Activated T-helper 1 cell treated with anti-CD3 and anti-CD28 coated beads, Interleukin-12 subunit alpha, Interleukin-12 subunit beta, Interleukin-2, Interleukin-4 antibody, amounts not matched to agents 30 ng/mL and 10 ng/mL and 1 ng/mL, durations not matched to agents 14 hours and 24 hours and 36 hours (primary cell): Measurements from ENCODE around the gene C1orf198. TPM values are rescaled to one million over a fixed set of nuclear protein-coding genes. Genes with fewer than 3 reads are reported as not detected.

ENCODE experiments used
- DNase-seq: peaks from one replicate; pipeline ENCODE4 v3.0.0; 2021; ENCODE audit warnings: low spot score
- H3K27ac Mint-ChIP-seq: one replicate; pipeline ENCODE4 v1.8.0; 2021; ENCODE audit warnings: mild to moderate bottlenecking, mixed read lengths
- H3K27me3 Mint-ChIP-seq: one replicate; pipeline ENCODE4 v1.8.0; 2022; ENCODE audit warnings: mild to moderate bottlenecking, moderate library complexity, mixed read lengths; ENCODE audit not compliant: insufficient read depth
- H3K36me3 Mint-ChIP-seq: one replicate; pipeline ENCODE4 v1.8.0; 2021; ENCODE audit warnings: low read depth, mixed read lengths
- H3K4me1 Mint-ChIP-seq: one replicate; pipeline ENCODE4 v1.8.0; 2021; ENCODE audit warnings: low read depth, mixed read lengths
- H3K4me3 Mint-ChIP-seq: one replicate; pipeline ENCODE4 v1.8.0; 2021; ENCODE audit warnings: mild to moderate bottlenecking, moderate library complexity, mixed read lengths
- H3K9me3 Mint-ChIP-seq: one replicate; pipeline ENCODE4 v1.8.0; 2021; ENCODE audit warnings: mixed read lengths
- intact Hi-C: fragments of 100-400 bp; cut with micrococcal nuclease; formaldehyde crosslinking; loops from one replicate; pipeline ENCODE4 v1.15.1; 2024
- total RNA-seq: library from RNA; stranded (reverse); gene quantifications from 2 replicates; pipeline ENCODE4 v1.2.3, GENCODE V29; 2022

C1orf198 gene
- total RNA-seq, 1 donor from 2014 or later, result 14.6 TPM

DNA sequence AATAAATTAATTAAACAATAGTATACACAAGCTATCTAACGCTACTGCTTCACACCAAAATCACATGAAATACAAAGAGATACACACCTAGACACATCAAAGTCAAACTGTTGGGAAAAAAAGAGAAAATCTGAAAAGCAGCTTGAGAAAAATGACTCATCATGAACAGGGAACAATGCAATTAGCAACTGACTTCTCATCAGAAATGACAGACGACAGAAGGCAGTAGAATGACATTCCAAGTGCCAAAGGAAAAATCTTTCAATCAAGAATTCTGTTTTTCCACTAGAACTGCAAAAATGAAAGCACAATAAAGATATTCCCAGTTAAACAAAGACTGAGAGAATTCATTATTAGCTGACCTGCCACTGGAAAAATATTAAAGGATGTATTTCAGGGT is 63.9 kb downstream of the C1orf198 start:
- Mint-ChIP-seq H3K4me1 (no peaks in the 10 kb centered on the region), H3K27me3 (peaks cover 2% of the 10 kb centered on the region), H3K36me3 (peaks cover 2% of the 10 kb centered on the region), H3K4me3 (no peak overlapping the region), H3K9me3 (no peaks in the 10 kb centered on the region), H3K27ac (no peak overlapping the region)
- intact Hi-C loops, result no loop called here
- no peak for DNase-seq

DNA sequence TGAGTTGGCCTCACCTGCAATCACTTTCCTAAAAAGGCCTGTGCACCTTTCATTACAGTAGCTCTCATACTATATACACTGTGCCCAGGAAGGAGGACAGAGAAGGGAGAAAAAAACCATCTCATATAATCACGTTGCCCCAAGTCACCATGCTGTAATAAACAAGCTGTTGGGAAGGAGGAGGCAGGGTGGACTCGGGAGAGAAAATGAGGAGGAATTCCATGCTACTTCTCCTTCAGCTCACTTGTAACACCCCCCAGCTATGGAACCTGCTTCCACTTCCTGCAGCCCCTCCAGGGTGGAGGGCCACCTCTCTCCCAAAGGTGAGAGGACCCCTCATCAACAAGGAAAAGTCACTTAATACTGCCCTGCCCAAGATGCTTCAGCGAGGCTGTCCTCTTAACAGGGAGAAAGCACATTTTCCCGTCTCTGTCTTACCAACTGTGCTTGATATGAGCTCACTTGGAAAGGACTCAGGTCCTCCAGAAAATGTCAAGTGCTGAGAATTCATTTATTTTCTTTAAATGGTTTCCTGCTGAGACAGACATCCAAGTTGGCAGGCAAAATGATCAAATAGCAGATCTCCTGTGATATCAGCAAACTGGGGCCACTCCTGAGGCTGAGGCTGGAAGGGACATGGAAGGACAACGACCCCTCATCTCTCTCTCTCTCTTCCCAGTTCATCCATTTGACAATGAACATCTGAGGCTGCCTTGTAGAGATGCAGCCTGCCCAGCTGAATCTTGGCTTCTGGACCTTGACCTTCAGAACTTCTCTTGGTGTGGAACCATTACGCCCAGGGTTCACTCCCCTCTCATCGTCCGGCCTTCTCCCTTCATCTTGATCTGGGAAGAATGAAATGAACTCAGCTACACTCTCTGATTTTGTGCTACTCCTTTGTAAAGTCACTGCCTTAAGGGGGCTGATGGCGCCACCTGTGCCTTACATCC is 67.2 kb downstream of the C1orf198 start:
- no peak overlapping the region for H3K27ac Mint-ChIP-seq
- H3K27me3 Mint-ChIP-seq, result no peaks in the 10 kb centered on the region
- no peak for DNase-seq
- H3K4me1 Mint-ChIP-seq, result no peaks in the 10 kb centered on the region
- intact Hi-C loops, result no loop called here
- H3K36me3 Mint-ChIP-seq, result no peaks in the 10 kb centered on the region
- no peak overlapping the region for H3K4me3 Mint-ChIP-seq
- no peaks in the 10 kb centered on the region for H3K9me3 Mint-ChIP-seq

DNA sequence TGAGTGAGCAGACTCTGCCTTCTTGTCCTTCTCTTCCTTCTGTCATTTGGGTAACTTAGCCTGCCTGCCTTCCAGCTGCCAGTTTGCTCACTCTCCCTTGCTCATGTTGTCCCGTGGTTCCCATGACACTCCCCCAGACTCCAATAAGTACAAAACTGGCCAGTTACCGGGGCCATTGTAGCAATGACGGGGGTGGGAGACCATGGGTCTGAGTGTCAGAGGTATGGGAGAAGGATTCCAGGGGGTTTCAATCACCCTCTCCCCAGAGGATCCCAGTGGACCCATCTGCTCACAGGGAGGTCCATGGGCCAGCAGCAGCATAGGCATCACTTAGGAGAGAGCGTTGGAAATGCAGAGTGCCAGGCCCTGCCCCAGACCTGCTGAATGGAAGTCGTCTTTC is 69.8 kb downstream of the C1orf198 start:
- H3K4me1 Mint-ChIP-seq, result no peaks in the 10 kb centered on the region
- no peak overlapping the region for H3K27ac Mint-ChIP-seq
- H3K27me3 Mint-ChIP-seq, result peaks cover under 1% of the 10 kb centered on the region
- no peak overlapping the region for H3K4me3 Mint-ChIP-seq
- no peak for DNase-seq
- intact Hi-C loops, result loop anchor here (1.0 kb wide), 1 partner anchor 413 kb away; no protein-coding TSS in a partner anchor
- H3K9me3 Mint-ChIP-seq, result no peaks in the 10 kb centered on the region
- no peaks in the 10 kb centered on the region for H3K36me3 Mint-ChIP-seq

DNA sequence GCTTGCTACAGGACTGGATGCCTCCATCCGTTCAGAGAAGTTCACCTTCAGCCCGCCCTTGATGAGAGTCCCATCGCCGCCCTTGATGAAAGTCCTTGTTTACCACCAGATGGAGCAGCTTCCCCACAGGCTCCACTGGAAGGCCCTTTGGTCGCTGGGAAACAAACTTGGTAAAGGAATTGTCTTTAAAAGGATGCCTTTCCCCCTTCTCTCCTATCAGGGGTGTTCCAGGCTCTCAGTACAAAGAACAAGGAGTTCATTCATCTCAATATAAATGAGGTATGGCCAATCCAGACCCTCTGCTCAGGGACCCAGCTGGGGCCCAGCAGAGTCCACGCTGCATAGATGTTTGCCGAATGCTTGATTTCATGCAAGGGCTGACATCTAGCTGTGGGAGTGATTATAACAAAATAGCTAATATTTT is 70.4 kb downstream of the C1orf198 start:
- Mint-ChIP-seq H3K27me3 (peaks cover 1% of the 10 kb centered on the region), H3K27ac (no peak overlapping the region), H3K4me3 (no peak overlapping the region), H3K4me1 (no peaks in the 10 kb centered on the region), H3K36me3 (no peaks in the 10 kb centered on the region), H3K9me3 (no peaks in the 10 kb centered on the region)
- intact Hi-C loops, result loop anchor here (1.0 kb wide), 1 partner anchor 413 kb away; no protein-coding TSS in a partner anchor
- DNase-seq, result no peak

DNA sequence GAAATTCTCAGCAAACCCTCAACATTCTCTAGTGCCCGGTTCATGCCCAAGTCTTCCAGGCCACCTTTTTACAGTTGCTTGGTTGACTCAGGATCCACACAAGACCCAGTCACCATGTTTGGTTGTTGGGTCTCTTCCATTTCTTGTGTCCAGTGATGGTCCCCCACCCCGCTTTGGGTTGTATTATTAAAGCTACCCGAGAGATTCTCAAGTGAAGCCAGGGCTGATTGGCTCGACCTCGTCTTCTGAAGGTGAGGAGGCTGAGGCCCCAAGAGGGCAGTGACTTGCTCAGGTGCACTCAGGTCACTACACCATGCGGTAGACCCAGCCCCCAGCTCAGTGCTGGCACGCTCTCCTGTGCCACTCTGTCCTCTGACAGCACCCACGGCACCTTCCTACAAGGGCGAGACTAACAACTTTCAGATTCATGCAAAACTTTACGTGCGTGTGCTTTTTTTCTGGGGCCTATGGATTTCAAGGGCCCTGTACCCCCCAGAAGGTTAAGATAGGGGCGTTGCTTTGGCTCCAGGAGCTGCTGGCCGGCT is 70.9 kb downstream of the C1orf198 start:
- H3K9me3 Mint-ChIP-seq, result no peaks in the 10 kb centered on the region
- H3K4me3 Mint-ChIP-seq, result no peak overlapping the region
- no peak for DNase-seq
- H3K36me3 Mint-ChIP-seq, result no peaks in the 10 kb centered on the region
- no peak overlapping the region for H3K27ac Mint-ChIP-seq
- peaks cover 1% of the 10 kb centered on the region for H3K27me3 Mint-ChIP-seq
- H3K4me1 Mint-ChIP-seq, result no peaks in the 10 kb centered on the region
- intact Hi-C loops, result no loop called here

DNA sequence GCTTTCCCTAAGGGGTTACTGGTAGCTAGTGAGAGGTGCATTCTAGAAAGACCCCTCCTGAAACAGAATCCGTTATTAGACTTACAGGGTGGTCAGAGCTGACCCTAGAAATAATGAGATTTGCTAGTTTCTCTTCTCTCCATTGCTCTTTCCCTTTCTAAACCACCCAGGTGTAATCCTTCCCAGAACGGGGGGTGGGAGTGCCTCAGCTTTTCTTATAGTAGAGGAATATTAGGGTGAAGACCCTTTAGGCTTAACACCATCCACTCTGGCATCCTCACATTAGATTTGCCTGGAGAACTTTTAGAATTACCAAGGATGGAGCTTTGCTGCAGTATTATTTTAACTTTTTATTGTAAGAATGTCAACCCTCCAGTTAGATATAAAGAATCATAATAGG is 71.7 kb downstream of the C1orf198 start:
- H3K4me1 Mint-ChIP-seq, result no peaks in the 10 kb centered on the region
- peaks cover 1% of the 10 kb centered on the region for H3K27me3 Mint-ChIP-seq
- no peak for DNase-seq
- H3K27ac Mint-ChIP-seq, result no peak overlapping the region
- intact Hi-C loops, result no loop called here
- no peaks in the 10 kb centered on the region for H3K9me3 Mint-ChIP-seq
- H3K4me3 Mint-ChIP-seq, result no peak overlapping the region
- no peaks in the 10 kb centered on the region for H3K36me3 Mint-ChIP-seq

DNA sequence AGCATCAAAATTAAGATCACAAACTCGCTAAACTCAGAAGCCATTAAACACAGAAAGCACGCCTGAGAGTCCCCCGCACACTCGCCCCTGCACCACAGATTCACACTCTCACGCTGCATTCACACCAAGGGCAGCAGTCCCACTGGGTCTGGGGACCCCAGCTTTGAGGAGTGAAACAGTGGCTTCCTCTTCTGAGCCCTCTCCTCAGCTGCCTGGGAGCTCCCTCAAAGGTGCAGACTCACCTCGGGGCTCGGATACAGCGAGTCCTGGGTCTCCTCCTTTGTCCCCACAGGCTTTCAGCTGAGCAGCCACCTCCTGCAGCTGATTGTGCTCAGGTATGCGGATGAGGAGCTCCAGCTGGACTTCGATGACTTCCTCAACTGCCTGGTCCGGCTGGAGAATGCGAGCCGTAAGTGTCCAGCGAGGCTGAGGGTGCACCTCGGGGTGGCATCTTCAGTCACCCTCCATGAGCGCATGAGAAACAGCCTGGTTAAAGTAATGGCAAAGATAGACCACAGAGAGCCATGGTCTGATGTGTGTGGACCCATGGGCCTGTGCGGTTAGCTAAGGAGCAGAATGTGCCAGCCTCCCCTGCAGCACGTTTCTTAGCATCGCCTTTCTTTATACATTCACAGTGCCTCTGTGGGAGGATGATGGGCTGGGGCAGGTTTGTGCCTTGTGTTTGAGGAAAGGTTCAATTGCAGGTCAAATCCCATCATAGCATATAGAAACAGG is 73.3 kb downstream of the C1orf198 start:
- Mint-ChIP-seq H3K4me3 (no peak overlapping the region), H3K4me1 (no peaks in the 10 kb centered on the region), H3K9me3 (no peaks in the 10 kb centered on the region), H3K36me3 (no peaks in the 10 kb centered on the region), H3K27ac (no peak overlapping the region), H3K27me3 (peaks cover 5% of the 10 kb centered on the region)
- no peak for DNase-seq
- intact Hi-C loops, result no loop called here

DNA sequence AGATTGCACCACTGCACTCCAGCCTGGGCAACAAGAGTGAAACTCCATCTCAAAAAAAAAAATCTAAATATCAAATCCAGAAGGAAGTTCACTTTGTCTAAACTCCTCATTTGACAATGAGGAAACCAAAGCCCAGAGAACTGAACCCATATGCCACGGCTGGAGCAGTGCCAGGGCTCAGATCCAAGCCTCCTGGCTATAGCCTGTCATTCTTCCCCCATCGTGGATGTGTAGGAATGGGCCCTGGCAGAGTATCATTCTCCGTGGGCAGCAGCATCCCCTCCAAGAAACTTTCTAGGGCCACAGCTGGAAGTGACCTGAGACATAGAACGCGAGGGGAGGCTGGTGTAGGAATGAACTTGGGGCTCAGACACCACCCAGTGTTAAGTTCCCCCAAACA is 73.9 kb downstream of the C1orf198 start:
- intact Hi-C loops, result no loop called here
- no peaks in the 10 kb centered on the region for H3K4me1 Mint-ChIP-seq
- no peak overlapping the region for H3K4me3 Mint-ChIP-seq
- no peak overlapping the region for H3K27ac Mint-ChIP-seq
- DNase-seq, result no peak
- peaks cover 5% of the 10 kb centered on the region for H3K27me3 Mint-ChIP-seq
- H3K9me3 Mint-ChIP-seq, result no peaks in the 10 kb centered on the region
- H3K36me3 Mint-ChIP-seq, result no peaks in the 10 kb centered on the region

DNA sequence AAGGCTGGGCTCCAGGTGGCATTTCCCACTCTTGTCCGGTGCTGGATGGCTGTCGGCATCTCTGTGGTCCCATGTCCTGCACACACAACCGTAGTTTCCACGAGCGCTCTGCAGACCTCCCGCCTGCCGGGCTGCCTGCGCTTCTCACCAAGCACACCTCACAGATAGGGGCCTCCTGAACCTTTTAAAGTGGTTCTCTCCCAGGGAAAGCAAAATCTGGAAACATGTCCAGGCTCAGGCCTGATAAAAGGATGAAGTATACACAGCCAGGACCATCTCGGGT is 74.9 kb downstream of the C1orf198 start:
- Mint-ChIP-seq H3K27ac (no peak overlapping the region), H3K9me3 (no peaks in the 10 kb centered on the region), H3K36me3 (no peaks in the 10 kb centered on the region), H3K27me3 (peaks cover 5% of the 10 kb centered on the region), H3K4me3 (no peak overlapping the region), H3K4me1 (no peaks in the 10 kb centered on the region)
- DNase-seq, result no peak
- intact Hi-C loops, result no loop called here

DNA sequence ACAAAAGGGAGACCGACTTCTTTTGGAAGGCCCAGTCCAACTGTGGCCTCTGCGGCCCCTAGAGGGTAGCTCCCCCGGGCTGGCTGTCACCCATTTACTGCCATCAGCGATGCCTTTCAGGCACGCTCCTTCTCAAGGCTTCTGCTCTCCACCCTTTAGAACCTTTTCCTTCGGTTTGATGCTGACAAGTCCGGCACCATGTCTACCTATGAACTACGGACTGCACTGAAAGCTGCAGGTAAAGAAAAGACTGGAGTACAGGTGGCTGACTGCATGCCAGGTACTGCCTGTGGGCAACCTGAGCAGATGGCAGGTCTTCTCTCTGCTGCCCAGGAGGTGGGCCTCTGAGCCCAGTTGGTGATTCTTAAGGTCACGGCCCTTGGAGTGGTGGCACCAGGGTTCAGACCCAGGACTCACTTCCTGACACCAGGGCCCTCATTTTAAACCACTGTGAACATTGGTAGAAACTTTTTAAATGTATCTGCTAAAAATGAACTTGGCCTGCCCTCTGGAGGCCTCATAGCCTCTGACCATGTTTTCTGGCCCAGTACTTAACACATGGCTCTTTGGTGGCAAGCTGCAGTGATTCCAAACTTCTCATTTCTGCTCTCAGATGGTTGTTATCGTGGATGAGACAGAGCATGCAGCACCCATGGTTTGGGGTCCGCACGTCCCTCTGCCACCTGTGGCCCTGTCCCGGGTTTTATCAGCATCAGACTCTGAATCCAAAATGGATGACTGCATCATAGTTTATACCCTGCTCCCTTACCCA is 75.4 kb downstream of the C1orf198 start:
- Mint-ChIP-seq H3K9me3 (no peaks in the 10 kb centered on the region), H3K4me3 (no peak overlapping the region), H3K27me3 (peaks cover 5% of the 10 kb centered on the region), H3K36me3 (no peaks in the 10 kb centered on the region), H3K4me1 (no peaks in the 10 kb centered on the region), H3K27ac (no peak overlapping the region)
- intact Hi-C loops, result no loop called here
- DNase-seq, result no peak

DNA sequence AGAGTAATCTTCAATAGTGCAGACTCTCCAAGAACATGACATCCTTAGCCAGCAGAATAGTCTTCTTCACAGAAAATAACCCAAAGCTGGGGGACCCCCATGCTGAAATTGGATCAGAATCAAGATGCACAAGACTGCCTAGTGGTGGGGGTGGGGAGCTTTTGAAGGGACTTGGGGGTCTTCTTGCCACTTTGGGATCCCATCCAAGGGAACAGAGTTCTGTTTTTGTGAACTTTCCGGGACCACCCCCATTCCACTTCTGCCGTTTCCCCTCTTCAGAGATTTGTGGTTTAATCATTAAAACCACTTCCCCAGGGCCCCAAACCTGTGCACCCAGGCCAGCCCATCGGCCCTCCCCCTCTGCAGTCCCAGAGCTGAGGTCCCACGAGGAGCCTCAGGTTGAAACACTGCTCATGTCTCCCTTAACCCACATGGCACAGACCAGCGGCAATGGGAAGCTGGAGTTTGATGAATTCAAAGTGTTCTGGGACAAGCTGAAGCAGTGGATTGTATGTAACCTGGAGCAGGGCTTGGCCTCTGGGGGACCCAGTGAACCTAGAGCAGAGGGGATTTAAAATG is 76.2 kb downstream of the C1orf198 start:
- Mint-ChIP-seq H3K27ac (no peak overlapping the region), H3K4me1 (no peaks in the 10 kb centered on the region), H3K36me3 (no peaks in the 10 kb centered on the region), H3K4me3 (no peak overlapping the region), H3K27me3 (peaks cover 5% of the 10 kb centered on the region), H3K9me3 (no peaks in the 10 kb centered on the region)
- intact Hi-C loops, result no loop called here
- no peak for DNase-seq

DNA sequence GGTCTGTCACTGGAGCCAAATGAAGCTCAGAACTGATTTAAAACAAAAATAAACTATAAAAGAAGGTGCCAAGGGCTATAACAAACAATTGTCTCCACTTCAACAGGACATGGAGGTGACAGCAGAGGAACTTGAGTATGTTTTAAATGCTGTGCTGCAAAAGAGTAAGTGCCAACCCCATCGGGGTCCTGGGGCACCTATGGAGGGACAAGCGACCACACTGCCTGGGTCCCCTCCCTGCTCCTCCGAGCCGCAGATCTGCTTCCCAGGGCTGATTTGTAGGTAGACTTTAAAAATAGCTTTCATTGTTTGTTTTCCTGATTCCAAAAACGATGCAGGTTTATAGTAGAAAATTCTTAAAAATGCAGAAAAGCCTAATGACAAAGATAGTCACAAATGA is 78.3 kb downstream of the C1orf198 start:
- no peak for DNase-seq
- no peaks in the 10 kb centered on the region for H3K36me3 Mint-ChIP-seq
- no peaks in the 10 kb centered on the region for H3K9me3 Mint-ChIP-seq
- peaks cover 5% of the 10 kb centered on the region for H3K27me3 Mint-ChIP-seq
- H3K27ac Mint-ChIP-seq, result no peak overlapping the region
- H3K4me3 Mint-ChIP-seq, result no peak overlapping the region
- intact Hi-C loops, result no loop called here
- H3K4me1 Mint-ChIP-seq, result no peaks in the 10 kb centered on the region
